ENCODE results near the gene FGR.

Gene FGR

GRCh38 chr1:27585684-27586083 is 49.3 kb downstream of the FGR start:
- no peak for DNase-seq

GRCh38 chr1:27584453-27584852 is 50.5 kb downstream of the FGR start:
- no peak for DNase-seq

- DNase-seq = no peak
Observed at GRCh38 chr1:27583479-27583878, 51.5 kb downstream of the FGR start.

- no peak for DNase-seq
Observed at GRCh38 chr1:27581823-27582243, 53.2 kb downstream of the FGR start.

GRCh38 chr1:27577504-27578188 is 57.3 kb downstream of the FGR start:
- no peak for DNase-seq

GRCh38 chr1:27576806-27577227 is 58.2 kb downstream of the FGR start:
- DNase-seq = no peak

- peak; percentile 27 for DNase-seq
Observed at GRCh38 chr1:27575840-27576331, 59.1 kb downstream of the FGR start.

GRCh38 chr1:27574871-27575831 is 59.8 kb downstream of the FGR start:
- DNase-seq = no peak

- no peak for DNase-seq
Observed at GRCh38 chr1:27574001-27574781, 60.8 kb downstream of the FGR start.

- no peak for DNase-seq
Observed at GRCh38 chr1:27572679-27573426, 62.1 kb downstream of the FGR start.

GRCh38 chr1:27572019-27572678 is 62.8 kb downstream of the FGR start:
- no peak for DNase-seq

GRCh38 chr1:27571439-27572018 is 63.5 kb downstream of the FGR start:
- DNase-seq = no peak

- no peak for DNase-seq
Observed at GRCh38 chr1:27570784-27571183, 64.2 kb downstream of the FGR start.

- DNase-seq = no peak
Observed at GRCh38 chr1:27570356-27570755, 64.6 kb downstream of the FGR start.

GRCh38 chr1:27569506-27570291 is 65.3 kb downstream of the FGR start:
- no peak for DNase-seq

- no peak for DNase-seq
Observed at GRCh38 chr1:27569088-27569460, 65.9 kb downstream of the FGR start.

GRCh38 chr1:27568300-27569087 is 66.5 kb downstream of the FGR start:
- DNase-seq = peak; percentile 99

- no peak for DNase-seq
Observed at GRCh38 chr1:27567971-27568299, 67.0 kb downstream of the FGR start.

GRCh38 chr1:27567146-27567526 is 67.8 kb downstream of the FGR start:
- no peak for DNase-seq
